GM21737 (cell line): ENCODE results near the gene TSC22D3.

Source experiments
- ATAC-seq: cut with Tn5 transposase; IDR thresholded peaks from one replicate; pipeline ENCODE4 v1.9.1; 2021; ENCODE audit warnings: mild to moderate bottlenecking, moderate library complexity; ENCODE audit not compliant: unreplicated experiment

Gene TSC22D3

DNA sequence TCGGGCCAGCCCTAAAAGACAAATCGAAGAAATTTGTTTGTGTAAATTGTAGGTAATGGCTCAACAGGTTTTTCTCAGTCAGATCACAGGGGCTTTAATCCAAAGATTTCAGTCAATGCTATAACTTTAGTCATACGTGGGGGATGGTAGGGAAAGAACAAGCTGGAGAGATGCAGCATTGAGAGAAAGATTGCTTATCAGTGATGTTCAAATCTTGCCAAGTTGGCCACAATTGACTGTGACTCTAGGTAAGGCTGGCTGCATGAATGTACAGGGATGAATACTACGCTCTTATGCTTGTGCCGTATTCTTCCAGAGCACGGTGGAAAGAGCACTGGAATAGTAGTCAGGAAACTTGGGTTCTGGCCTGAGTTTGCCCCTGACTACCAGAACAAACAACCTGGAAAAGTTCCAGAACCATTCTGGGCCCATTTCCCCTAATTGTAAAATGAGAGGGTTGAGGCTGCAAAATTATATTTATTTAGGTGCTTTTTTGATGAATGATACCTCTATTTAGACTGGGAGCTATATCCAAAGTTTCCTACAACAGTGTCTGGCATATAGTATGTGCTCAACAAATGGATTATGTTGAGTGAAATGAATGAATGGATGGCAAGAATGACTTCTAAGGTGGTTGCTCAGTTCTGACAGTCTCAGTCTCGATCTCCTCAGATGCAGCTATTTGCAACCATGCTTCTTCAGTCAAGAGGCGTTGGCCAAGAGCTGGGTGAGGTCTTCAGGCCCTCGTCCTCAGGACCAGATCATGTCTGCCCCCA lies 44.4 kb downstream of the TSC22D3 start:
- no peak for ATAC-seq

DNA sequence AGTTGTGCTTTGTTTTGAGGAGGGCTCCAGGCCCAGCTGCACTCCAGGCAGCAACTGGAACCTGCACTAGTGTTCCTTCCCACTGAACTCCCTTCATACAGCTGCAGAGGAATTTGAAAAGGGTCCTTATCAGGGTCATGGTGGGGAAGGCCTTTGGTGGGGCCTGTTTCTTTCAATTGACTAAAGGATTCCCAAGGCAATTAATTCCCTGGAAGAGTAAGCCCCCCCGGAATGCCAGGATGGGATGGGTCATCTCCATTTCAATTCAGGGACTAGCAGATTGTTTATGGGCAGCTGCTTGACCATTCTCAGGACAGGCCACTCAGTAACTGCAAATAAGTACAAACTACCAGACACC lies 45.3 kb downstream of the TSC22D3 start:
- ATAC-seq: no peak

DNA sequence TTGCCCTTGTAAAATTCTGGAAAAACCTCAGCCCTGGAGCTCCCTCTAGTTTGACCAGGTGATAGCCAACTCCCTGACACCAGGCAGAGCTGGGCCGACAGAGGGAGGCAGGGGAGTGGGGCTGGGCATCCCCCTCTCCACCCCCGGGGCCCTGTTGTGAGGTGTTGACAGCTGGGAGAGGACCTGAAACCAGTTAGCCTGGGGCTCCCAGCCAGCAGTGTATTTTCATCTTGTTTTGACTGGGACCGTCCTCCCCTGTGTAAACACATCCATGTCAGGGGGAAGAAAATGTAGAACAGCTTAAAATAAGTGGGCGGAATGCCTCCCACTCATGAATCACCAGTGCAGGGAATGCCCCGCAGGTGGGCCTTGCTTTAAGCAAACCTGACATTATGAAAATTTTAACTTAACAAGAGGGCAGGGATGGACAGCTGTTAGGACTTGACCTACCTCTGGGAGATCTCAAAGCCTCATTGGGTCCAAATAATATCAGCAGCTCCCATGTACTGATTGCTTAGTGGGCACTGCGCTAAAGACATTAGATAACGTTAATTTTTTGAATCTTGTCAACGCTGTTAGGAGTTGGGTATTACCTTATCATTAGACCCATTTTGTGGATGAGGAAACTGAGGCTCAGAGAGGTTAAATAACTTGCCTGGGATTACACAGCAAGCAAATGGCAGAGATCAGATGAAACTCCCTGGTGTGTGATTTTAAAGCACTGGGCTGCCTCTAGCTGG lies 45.9 kb downstream of the TSC22D3 start:
- ATAC-seq: peak; percentile 59

DNA sequence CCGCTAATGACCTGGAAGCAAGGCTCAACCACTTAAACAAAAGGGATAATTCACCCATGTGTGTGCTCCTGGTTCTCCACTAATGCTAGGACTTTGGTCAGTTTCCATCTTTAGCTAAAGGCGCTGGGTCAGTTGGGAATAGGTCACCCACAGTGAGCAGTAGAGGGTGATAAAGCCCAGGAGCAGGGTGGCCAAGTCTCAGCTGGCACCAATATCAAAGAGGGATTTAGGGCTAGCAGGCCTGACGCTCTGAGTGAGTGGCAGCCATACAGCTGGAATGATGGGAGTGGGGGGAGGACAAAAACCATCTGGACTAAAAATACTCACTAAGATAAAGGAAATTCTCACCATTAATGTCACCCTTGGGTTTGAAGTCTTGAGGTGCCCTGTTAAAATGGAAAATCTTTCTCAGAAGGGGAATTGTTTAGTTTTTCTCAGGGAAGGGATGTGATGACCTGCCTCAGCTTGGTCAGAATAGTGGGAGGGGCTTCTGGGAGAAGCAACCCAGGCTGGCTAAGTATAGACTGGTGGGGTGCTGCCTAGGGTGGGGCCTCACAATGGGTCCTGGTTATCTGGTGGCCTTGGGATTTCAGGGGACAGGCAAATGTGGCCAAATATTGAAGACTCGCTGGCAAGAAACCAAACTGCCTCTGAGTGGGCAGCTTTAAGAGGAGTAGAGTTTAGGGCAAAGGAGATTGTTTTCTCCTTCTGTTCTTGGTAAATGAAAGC lies 47.1 kb downstream of the TSC22D3 start:
- no peak for ATAC-seq

DNA sequence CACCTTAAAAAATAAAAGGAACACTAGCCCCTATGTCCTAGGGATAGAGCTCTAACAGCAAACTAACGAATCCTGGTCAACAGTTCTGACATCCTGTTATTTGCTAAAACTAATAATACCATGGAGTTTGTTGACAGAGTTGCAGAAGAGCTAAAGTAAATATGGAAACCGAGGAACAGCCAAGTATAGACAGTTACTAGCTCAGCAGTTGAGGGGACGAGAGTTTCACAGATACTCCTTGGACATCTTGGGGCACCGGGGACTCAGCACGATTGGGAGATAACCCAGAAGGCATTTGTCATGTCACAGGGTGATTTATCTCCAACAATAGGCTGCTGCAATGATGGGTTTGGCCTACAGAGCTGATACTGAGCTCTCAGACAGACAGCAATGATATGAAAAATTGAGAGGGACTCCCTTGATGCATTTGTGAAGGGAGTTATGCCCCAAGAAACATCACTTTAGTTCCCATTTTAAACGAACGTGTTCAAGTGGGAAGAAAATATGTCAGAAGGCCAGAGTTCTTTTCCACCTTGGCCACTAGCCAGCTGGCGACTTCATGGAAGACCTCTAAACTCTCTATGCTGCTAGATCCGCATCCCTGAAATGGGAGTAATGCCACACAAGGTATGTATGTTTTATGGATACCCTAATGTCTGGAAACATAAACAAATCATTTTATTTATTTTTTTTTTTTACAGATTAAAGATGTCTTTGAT lies 48.6 kb downstream of the TSC22D3 start:
- ATAC-seq: no peak

DNA sequence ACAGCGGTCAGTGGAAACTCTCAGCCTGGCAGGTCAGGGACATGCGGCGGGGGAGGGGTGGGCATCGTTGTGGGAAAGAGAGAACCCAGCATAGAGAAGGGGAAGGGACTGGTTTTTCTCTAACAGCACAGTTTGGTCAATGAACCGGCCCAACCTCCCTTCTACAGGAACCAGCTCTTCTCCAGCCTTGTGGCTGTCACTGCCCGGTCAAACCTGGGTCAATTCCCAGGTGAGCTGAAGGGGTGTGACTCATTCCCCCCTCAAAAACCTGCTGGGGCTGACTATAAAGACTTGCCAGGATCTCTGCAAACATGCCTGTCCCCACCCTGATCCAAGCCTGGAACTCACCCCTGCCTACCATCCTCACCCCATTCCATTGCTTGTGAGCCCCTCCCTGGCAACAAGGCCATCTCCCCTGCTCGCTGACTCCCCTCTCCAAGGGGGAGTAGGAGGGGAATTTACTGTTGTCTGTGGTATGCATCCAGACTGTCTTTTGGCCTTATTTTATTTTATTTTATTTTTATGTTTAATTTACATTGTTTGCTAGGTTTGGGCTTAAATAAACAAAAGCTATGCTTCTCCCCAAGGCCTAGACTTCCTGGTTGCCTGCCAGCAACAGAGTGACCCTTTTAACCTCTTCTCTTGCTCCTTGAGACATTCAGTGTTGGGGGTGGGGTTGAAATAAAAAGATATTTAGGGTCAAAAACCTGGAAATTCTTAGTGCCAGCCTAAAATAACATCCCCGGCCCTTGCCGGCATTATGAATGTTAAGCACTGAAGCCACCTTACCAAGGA lies 49.6 kb downstream of the TSC22D3 start:
- no peak for ATAC-seq

DNA sequence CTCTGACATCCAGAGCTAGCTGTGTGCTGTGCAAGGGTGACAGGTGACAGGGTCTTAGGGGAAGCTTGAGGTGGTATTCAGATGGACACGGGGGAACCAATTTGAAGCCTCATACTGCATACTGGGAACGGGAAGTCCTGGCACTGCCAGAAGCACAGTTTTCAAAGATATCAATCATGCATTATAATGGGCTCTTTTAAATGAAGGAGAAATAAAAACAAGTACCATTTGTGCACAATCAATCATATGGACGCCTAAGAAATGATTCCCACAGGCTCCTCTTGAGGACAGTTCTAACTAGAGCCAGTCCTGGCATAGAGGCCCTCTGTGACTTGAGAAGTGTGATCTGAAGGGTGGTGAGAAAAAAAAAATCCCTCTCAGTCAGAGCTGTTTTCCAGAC lies 50.9 kb downstream of the TSC22D3 start:
- no peak for ATAC-seq

DNA sequence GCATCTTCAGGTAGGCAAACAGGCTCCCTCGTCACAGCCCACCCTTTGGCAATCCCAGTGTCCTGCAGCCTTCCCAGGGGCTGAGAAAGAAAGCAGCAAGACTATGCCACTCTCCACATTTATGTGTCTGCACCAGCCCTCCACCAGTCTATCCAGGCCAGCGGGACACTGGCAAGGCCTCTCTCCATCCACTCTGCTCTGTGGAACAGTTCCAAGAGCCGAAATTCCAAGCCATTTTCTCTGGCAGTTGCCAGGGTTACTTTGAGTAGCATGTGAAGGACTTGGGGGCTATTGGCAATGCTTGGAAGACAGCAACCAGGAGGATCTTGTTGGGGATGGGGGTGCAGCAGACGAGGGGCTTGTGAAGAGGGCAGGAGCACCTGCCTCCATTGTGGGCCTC lies 52.1 kb downstream of the TSC22D3 start:
- no peak for ATAC-seq

DNA sequence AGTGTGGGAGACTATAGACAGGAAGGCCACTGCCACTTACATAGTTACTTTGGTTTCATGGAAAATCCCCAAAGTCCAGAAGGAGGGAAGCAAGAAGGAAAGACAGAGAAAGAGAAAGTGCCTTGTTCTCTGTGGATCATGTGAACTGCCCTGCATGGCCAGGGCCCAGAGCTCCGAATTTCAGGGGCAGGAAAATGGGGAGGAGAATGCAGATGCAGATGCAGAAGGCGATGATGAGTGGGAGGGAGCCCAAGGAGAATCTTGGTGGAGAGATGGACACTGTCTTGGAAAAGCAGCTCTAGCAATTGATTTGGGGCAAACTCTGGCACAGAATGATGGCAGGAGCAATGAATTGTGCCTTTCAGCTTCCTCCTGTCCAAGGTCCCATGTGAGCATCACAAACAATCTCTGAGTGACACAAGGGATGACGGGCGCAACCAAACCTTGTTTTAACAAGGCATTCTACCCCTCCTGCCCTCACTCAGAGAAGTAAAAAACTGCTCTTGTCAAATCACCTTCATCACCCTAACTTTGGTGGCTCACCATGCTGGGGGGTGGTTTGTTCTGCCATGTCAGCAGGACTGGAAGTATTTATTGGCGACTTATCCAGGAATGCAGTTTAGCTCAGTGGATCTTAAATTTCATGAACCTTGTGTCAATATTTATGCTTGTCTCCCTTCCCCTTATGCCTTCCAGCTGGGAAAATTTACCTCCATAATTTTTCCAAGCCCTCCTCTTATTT lies 53.5 kb downstream of the TSC22D3 start:
- no peak for ATAC-seq

DNA sequence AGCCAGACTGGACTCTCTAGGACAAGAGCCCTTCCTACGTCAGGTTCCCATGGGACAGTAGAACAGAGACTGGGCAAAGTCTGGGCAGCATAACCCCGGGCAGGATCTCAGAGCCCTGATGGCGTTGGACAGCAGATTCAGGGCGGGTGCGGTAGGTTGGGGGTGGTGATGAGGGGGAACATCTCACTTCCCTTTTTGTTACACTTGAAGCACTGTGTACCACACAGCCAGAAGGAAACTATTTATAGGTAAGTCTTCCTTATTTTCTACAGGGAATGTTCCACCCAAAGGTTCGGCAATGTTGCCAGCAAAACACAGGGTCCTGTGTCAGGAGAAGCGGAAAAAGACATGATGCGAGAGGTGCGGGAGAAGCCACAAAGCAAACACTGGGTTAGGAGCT lies 54.3 kb downstream of the TSC22D3 start:
- no peak for ATAC-seq

DNA sequence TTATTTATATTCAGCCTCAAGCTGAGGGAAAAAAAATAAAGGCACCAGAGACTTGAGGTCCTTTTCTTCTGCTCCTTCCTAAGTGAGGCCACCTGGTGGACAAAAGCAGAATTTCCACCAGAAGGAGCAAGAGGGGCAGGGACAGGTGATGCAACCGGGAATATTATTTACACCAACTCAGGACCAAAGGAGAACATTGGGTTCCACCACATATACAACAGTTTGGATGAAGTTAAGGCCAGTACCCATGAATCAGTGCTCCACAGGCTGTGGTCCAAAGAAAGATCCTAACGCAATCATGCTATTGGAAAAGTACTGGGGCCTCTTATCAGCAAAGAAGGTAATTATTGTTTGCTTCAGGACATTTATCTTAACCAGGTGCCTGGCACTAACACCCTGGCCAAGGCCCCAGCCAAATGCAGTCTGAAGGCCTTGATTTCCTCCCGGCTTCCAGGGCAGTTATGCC lies 57.4 kb downstream of the TSC22D3 start:
- no peak for ATAC-seq

DNA sequence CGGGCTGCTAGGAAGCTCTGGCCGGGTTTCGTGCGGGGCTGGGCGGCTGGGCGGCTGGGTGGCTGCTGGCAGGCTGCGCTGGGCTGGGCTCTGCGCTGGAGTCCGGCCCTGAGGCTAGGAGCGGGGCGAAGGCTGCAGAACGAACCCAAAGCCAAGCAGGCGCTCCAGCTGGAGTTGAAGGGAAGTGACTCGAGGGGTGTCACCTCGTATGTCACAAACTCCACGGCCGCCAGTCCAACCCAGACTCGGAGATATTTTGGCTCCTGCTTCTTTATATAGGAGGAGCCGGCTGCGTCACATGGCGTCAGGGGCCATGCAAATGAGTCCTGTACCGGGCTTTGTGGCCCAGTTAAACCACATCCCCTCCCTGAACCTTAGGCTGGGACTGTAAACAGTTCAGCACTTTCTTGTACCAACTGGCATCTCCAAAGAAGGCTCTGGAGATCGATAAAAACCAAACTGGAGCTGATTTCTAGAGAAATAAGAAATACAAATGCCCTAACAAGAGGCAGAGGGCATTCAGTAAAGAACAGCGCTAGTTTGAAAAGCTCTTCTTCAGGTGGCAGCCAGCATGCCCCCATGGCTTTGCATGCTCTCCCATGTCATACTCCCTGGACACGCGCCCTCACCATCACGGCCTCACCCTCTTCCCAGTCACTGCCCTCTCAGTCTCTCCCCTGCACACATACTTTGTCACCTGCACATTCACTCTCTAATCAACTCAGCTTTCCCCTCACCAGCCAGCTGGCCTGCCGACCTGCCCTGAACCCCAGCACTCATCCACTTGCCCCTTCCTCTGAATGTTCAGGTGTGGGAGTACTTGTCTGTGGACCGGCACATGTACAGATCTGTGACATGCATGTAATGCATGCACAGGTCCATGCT lies 58.5 kb downstream of the TSC22D3 start:
- ATAC-seq: peak; percentile 78

DNA sequence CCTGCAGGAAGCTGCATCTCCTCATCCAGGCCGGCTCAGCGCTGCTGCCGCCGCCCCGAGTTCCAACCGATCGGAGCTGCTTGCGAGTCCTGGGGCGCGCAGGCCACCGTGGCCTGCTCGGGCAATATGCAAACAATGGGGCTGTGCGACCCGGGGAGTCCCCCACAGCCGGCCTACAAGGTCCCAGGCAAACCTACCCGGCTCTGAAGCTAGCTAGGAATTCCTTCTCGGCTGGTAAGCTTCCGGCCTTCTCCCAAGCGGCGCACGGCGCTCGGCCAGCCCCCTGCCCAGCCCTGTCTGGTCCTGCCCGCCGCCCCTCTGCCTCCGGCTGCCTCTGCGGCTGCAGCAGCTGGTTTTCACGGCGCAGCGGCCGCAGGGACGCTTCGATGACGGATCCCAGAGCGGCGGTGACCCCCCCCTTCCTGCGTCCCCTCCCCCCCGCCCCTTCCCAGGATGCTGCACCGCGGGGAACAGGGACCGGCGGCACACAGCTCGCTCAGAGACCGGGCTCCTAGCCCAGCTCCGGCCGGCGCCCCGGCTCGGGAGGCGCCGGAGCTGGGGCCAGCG lies 59.4 kb downstream of the TSC22D3 start:
- peak; percentile 0 for ATAC-seq

DNA sequence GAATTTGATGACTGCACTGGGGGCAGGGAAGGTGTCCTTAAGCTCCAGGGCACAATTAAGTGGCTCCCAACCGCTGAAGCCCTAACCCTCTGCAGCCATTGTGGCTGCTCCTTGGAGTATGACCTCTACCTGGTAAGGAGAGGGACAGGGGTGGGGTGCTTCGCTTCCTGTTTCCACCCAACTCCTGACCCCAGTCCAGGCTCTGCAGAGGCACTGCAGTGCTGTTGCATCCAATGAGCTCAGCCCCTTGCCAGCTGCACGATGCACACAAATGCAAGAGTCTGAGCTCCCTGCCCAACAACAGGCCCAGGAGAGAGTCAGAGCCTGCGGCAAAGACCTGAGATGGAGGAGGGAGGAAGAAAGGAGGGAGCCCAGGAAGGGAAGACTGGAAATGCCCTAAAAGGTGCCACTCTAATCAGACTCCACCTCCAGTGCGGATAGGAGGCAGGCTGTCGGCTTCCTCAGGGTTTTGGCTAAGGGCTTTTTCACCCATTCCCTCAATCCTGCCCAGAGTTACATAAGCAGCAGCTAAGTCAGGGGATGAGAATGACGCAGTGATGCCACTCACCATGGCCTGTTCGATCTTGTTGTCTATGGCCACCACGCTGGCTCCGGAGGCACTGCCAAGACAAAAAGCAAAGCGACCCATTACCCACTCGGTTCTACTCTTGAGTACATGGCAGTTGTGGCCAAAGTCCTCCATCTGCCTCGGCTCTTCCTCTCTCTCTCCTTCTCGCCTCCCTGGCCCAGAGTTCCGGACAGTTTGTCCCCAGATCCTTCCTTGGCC lies 60.1 kb downstream of the TSC22D3 start:
- no peak for ATAC-seq

DNA sequence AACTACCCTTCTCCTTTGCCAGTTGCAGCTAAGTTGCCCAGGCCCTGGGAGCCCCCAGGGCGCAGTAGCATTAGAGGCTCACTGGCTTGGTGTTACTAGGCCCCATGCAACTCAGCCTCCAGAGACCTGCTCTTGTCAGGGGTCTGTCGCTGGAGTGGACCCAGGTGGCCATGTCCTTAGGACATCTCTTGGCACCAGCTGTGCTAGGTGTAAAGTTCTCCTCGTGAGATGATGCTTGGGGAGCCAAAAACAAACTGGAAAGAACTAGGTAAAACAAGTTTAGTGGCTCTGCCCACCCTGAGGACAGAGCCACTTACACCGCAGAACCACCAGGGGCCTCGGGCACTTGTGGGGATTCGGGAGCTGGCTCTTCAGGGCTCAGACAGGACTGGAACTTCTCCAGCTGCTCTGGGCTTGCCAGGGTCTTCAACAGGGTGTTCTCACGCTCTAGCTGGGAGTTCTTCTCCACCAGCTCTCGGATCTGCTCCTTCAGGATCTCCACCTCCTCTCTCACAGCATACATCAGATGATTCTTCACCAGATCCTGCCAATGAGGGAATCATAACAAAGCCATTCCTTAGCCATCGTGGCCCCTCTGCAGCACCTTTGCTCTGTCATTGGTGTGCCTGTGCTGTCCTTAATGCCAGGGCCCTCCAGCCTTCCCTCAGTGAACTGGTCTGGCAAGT lies 61.2 kb downstream of the TSC22D3 start:
- ATAC-seq: no peak

DNA sequence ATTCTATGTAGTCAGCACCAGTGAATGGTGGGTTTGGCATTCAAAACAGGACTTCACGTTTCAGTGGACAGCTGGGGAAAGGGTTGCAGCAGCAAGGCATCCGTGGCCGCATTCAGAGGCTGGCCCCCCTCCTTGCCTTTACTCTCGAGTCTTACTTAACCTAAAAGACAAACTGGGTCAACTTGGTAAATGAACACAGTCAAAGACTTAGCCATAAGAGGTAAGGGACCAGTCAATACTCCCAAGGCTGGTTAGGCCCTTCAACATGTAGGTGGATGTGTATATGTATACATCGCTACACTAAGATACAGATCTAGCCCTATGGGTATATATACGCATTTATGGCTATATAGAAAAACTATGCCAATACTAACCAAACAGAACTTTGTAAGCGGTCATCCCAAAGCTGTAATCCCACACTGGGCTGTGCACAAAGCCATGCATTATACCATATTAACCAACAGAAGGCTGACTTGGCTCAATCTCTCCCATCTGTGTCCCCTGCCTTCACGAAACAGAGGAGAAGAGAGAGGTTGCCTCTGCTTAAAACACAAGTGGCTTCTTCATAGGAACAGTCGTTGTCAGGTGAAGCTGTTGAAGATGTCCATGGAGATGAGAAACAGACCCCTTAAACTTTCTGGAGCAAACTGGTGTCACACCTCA lies 61.9 kb downstream of the TSC22D3 start:
- ATAC-seq: no peak

DNA sequence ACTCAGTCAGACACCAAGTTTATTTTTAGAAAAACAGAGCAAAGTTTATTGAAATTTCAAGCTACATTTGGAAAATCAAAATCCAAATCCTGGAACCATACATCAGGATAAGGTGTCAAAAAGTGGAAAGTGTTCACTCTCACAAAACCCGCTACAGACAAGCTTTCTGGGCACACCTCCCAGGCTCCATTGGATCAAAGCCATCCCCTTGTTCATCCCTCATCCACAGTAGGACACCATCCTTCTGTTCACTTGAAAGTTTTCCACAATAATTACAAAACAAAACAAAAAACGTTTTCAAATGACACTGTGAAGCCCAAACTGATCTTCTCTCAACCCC lies 62.4 kb downstream of the TSC22D3 start:
- ATAC-seq: no peak
